ENCODE measurements around the gene FOXO6. TPM values are rescaled to one million over a fixed set of nuclear protein-coding genes. Genes with fewer than 3 reads are reported as not detected.

Gene FOXO6
- total RNA-seq, 6 experiments from 2014 or later = 0.12 to 0.55 (median 0.54) TPM; not detected in 3

GRCh38 chr1:41420860-41421259 lies 59.6 kb downstream of the FOXO6 start:
- ATAC-seq (no peak), DNase-seq (no peak)
- intact Hi-C loops (cut with DNase I) = no loop called here
- Histone ChIP-seq H3K36me3 (no peaks in the 10 kb centered on the region), H3K9me3 (no peaks in the 10 kb centered on the region), H3K27me3 (no peaks in the 10 kb centered on the region), H3K27ac (no peak overlapping the region), H3K4me1 (no peaks in the 10 kb centered on the region), H3K4me3 (no peak overlapping the region)
- 80% methylated on average over 1 of the region's 3 CpGs for WGBS (ENCODE audit: insufficient coverage, low coverage, low lambda C conversion rate, missing lambda C conversion rate)
- TF ChIP-seq POLR2A (IDR thresholded peaks at IDR 0.05) = no peak
- TF ChIP-seq CTCF (IDR thresholded peaks at IDR 0.05) = no peak

- Histone ChIP-seq H3K27ac (no peak overlapping the region), H3K4me3 (no peak overlapping the region), H3K9me3 (no peaks in the 10 kb centered on the region), H3K27me3 (no peaks in the 10 kb centered on the region), H3K36me3 (no peaks in the 10 kb centered on the region), H3K4me1 (no peaks in the 10 kb centered on the region)
- no peak for ATAC-seq
- no peak for TF ChIP-seq POLR2A (IDR thresholded peaks at IDR 0.05)
- WGBS (ENCODE audit: insufficient coverage, low coverage, low lambda C conversion rate, missing lambda C conversion rate) = 82% methylated on average over 6 of the region's 6 CpGs
- DNase-seq = no peak
- intact Hi-C loops (cut with DNase I) = no loop called here
Measured at GRCh38 chr1:41422306-41422705, 61.1 kb downstream of the FOXO6 start.

DNA sequence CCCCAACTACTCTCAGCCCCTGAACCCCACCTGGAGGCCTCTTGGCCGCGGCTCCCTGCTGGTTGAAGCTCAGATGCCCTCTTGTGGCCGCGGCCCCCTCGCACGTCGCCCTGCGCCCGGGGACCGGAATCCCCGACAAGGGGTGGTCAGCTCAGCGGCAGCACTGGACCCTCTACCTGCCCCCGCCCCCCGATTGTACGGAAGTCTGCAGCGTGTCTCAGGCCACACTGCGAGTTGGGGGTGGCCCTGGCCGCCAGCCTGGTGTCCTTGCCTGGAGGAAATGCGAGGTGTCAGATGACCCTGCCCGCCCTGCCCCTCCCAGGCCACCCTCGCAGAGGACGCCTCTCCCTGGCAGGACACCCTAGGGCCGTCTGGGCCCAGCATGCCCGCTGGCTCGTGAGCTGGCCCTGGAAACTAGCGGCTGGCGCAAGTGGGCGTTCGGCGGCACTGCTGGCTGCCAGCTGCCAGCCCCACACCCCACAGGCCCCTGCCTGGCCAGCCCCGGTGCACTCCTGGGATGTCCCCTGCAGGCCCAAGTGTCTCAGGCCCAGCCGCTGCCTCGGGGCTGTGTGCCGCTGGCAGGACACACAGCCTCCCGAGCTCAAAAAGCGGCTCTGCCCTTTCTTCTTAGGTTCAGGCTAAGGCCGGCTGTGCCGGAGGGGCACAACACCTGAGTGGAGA lies 62.4 kb downstream of the FOXO6 start:
- peak; percentile 25 to 57 (median 34) for ATAC-seq

DNA sequence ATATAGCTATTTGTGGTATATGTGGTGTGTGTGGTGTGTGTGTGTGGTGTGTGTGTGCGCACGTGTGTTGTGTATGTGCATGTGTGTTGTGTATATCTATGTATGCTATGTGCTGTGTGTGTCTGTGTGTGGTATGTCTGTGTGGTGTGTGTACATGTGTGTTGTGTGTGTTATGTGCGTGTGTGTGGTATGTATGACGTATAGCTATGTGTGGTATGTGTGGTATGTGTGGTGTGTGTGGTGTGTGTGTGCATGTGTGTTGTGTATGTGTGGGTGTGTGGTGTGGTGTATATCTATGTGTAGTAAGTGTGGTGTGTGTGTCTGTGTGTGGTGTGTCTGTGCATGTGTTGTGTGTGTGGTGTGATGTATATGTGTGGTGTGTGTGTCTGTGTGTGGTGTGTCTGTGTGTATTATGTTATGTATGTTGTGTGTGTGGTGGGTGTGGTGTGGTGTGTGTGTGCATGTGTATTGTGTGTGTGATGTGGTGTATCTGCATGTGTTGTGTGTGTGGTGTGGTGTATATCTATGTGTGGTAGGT lies 63.4 kb downstream of the FOXO6 start:
- Histone ChIP-seq H3K36me3 (no peaks in the 10 kb centered on the region), H3K27me3 (no peaks in the 10 kb centered on the region), H3K4me1 (no peaks in the 10 kb centered on the region), H3K9me3 (no peaks in the 10 kb centered on the region), H3K4me3 (no peak overlapping the region), H3K27ac (no peak overlapping the region)
- WGBS (ENCODE audit: insufficient coverage, low coverage, low lambda C conversion rate, missing lambda C conversion rate) = 94% methylated on average over 2 of the region's 4 CpGs
- no peak for DNase-seq
- TF ChIP-seq CTCF (IDR thresholded peaks at IDR 0.05) (no peak), POLR2A (IDR thresholded peaks at IDR 0.05) (no peak)
- intact Hi-C loops (cut with DNase I) = no loop called here
- no peak for ATAC-seq

More for the DNA sequence above, 62.4 kb downstream of the FOXO6 start:
- Histone ChIP-seq H3K4me1 (no peaks in the 10 kb centered on the region), H3K9me3 (no peaks in the 10 kb centered on the region), H3K4me3 (no peak overlapping the region), H3K27me3 (no peaks in the 10 kb centered on the region), H3K27ac (no peak overlapping the region), H3K36me3 (no peaks in the 10 kb centered on the region)
- intact Hi-C loops (cut with DNase I) = no loop called here
- no peak for TF ChIP-seq POLR2A (IDR thresholded peaks at IDR 0.05)
- peak in 3 of 4 donors; percentile 9 to 13 (median 11) for TF ChIP-seq CTCF (IDR thresholded peaks at IDR 0.05)
- peak in 2 of 3 donors; percentile 36 to 68 for DNase-seq
- 81% methylated on average over 5 of the region's 38 CpGs for WGBS (ENCODE audit: insufficient coverage, low coverage, low lambda C conversion rate, missing lambda C conversion rate)

DNA sequence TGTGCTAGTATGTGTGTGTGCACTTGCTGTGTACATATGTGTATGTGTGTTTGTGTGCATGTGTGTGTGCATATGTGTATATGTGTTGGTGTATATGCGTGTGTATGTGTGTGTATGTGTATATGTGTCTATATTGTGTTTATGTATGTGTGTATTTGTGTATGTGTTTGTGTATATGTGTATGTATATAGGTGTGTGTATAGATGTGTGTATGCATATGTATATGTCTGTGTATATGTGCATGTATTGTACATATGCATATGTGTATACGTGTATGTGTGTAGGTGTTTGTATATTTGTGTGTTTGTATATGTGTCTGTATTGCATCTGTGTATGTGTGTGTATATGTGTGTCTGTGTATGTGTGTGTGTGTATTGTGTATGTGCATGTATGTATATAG lies 64.1 kb downstream of the FOXO6 start:
- H3K4me3 ChIP-seq = no peak overlapping the region
- H3K36me3 ChIP-seq = no peaks in the 10 kb centered on the region
- intact Hi-C loops (cut with DNase I) = no loop called here
- H3K4me1 ChIP-seq = no peaks in the 10 kb centered on the region
- H3K9me3 ChIP-seq = no peaks in the 10 kb centered on the region
- H3K27ac ChIP-seq = no peak overlapping the region
- DNase-seq (no peak), ATAC-seq (no peak)
- H3K27me3 ChIP-seq = no peaks in the 10 kb centered on the region
- WGBS (ENCODE audit: insufficient coverage, low coverage, low lambda C conversion rate, missing lambda C conversion rate) = 88% methylated on average over 2 of the region's 2 CpGs
- no peak for TF ChIP-seq POLR2A (IDR thresholded peaks at IDR 0.05)
- TF ChIP-seq CTCF (IDR thresholded peaks at IDR 0.05) = no peak

All from right lobe of liver (tissue), 6 donors.